Measurements from ENCODE around the gene CDON. TPM values are rescaled to one million over a fixed set of nuclear protein-coding genes. Genes with fewer than 3 reads are reported as not detected.

The CDON gene
- total RNA-seq, 1 experiment from 2014 or later: 17.2 TPM

GRCh38 chr11:126103150-126103549 lies 40.5 kb upstream of the CDON start:
- H3K9me3 ChIP-seq (ENCODE audit: control insufficient read depth, low read depth, low read length): no peaks in the 10 kb centered on the region
- H2AFZ ChIP-seq (ENCODE audit: low read length): no peak overlapping the region
- H4K91ac ChIP-seq (ENCODE audit: insufficient read length, low read depth, low read length): no peak overlapping the region
- H2BK5ac ChIP-seq (ENCODE audit: insufficient read length, low read length): no peak overlapping the region
- Mint-ChIP-seq H3K4me3 (no peak overlapping the region), H3K27me3 (ENCODE audit: low read depth) (peaks cover 4% of the 10 kb centered on the region), H3K27ac (peak overlapping the region in 1 of 3 experiments; percentile 46; a peak in 1 of 7 replicates), H3K9me3 (peaks cover 0 to 3% of the 10 kb centered on the region in 2 experiments; a peak in 1 of 5 replicates), H3K36me3 (ENCODE audit: insufficient read depth in 1 of 3, low read depth in 3 of 3) (no peaks in the 10 kb centered on the region; a peak in 1 of 7 replicates), H3K4me1 (peaks cover 64 to 68% of the 10 kb centered on the region in 2 experiments)
- no CpG with 5 or more reads among the region's 5 CpGs for WGBS (ENCODE audit: extremely low coverage, insufficient read length, low lambda C conversion rate)
- no peak overlapping the region for H2BK15ac ChIP-seq (ENCODE audit: low read depth, low read length)
- no peak overlapping the region for H4K5ac ChIP-seq (ENCODE audit: insufficient read length, low read depth, low read length)
- no peak overlapping the region for H3K9ac ChIP-seq (ENCODE audit: extremely low read depth, insufficient read length, low read length)
- H3K23me2 ChIP-seq (ENCODE audit: insufficient read length, low read depth, low read length, poor library complexity, severe bottlenecking): no peaks in the 10 kb centered on the region
- no peak overlapping the region for H3T11ph ChIP-seq (ENCODE audit: low read length)
- no peaks in the 10 kb centered on the region for H3K27me3 ChIP-seq (ENCODE audit: insufficient read depth, low read length)
- no peaks in the 10 kb centered on the region for H3K79me2 ChIP-seq (ENCODE audit: insufficient read depth, low read length)
- H2BK20ac ChIP-seq (ENCODE audit: low read depth, low read length, poor library complexity, severe bottlenecking): no peak overlapping the region
- no peak overlapping the region for H2BK120ac ChIP-seq (ENCODE audit: low read depth, low read length, poor library complexity, severe bottlenecking)
- no peak overlapping the region for H3K18ac ChIP-seq (ENCODE audit: insufficient read length, low read depth, low read length)
- no peak overlapping the region for H3K14ac ChIP-seq (ENCODE audit: insufficient read depth, low read length)
- no peak overlapping the region for H3K27ac ChIP-seq (ENCODE audit: insufficient read length, low read depth, low read length)
- H4K20me1 ChIP-seq (ENCODE audit: control insufficient read depth, insufficient read depth, insufficient read length): no peaks in the 10 kb centered on the region
- TF ChIP-seq CTCF (conservative IDR thresholded peaks at IDR 0.05): no peak
- no peak for DNase-seq
- peaks cover 16% of the 10 kb centered on the region; the same call in 1 of the 2 replicates for H3K4me1 ChIP-seq (ENCODE audit: insufficient read depth, low read length)
- no peaks in the 10 kb centered on the region for H3K79me1 ChIP-seq (ENCODE audit: insufficient read depth, low read depth, low read length, poor library complexity, severe bottlenecking)
- no peak overlapping the region for H3K23ac ChIP-seq (ENCODE audit: insufficient read length, low read depth, low read length)
- no peak overlapping the region for H3K56ac ChIP-seq (ENCODE audit: insufficient read length, low read depth, low read length)
- H3K4ac ChIP-seq (ENCODE audit: low read depth, low read length): no peak overlapping the region
- H3K4me2 ChIP-seq (ENCODE audit: insufficient read depth, insufficient read length, low read length): no peak overlapping the region
- H2AK5ac ChIP-seq (ENCODE audit: insufficient read length, low read length): no peak overlapping the region
- H4K8ac ChIP-seq (replicated peaks; ENCODE audit: insufficient read length, low read depth, low read length): no peak overlapping the region
- no peak overlapping the region for H2BK12ac ChIP-seq (ENCODE audit: insufficient read length, low read depth, low read length)

Data from H9 (cell line).